ENCODE results near the gene SIRT1.

SIRT1 gene

DNA sequence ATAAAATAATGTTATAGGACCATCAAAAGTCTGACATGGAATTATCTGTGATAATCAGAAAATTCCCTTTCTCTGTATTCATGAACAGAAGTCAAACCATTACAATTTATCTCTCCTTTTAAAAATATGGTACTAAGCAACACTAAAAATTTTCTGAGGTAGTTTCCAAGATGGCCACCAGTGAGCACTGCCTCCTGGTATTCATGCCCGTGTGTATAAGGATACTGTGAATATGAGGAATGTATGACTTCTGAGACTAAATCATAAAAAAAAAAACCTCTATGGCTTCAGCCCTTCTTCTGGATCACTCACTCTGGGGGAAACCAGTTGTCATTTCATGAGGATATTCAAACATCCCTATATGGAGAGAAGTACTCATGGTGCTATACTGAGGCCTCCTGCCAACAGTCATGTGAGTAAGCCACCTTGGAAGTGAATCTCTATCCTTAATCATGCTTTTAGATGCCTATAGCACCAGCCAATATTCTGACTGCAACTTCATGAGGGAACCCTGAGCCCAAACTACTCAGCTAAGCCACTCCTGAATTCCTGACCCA, 41.1 kb downstream of the SIRT1 start:
- TF ChIP-seq, protein P1, sequence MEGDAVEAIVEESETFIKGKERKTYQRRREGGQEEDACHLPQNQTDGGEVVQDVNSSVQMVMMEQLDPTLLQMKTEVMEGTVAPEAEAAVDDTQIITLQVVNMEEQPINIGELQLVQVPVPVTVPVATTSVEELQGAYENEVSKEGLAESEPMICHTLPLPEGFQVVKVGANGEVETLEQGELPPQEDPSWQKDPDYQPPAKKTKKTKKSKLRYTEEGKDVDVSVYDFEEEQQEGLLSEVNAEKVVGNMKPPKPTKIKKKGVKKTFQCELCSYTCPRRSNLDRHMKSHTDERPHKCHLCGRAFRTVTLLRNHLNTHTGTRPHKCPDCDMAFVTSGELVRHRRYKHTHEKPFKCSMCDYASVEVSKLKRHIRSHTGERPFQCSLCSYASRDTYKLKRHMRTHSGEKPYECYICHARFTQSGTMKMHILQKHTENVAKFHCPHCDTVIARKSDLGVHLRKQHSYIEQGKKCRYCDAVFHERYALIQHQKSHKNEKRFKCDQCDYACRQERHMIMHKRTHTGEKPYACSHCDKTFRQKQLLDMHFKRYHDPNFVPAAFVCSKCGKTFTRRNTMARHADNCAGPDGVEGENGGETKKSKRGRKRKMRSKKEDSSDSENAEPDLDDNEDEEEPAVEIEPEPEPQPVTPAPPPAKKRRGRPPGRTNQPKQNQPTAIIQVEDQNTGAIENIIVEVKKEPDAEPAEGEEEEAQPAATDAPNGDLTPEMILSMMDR (IDR thresholded peaks at IDR 0.05): no peak
- Histone ChIP-seq H3K36me3 (peaks cover 22 to 34% (median 24%) of the 10 kb centered on the region in 3 donors), H3K9me3 (no peaks in the 10 kb centered on the region), H3K4me1 (no peaks in the 10 kb centered on the region), H3K27ac (no peak overlapping the region), H3K4me3 (no peak overlapping the region), H3K27me3 (no peaks in the 10 kb centered on the region)
- no peak for DNase-seq
- intact Hi-C loops (cut with DNase I; ENCODE audit: low total_unique reads): no loop called here

DNA sequence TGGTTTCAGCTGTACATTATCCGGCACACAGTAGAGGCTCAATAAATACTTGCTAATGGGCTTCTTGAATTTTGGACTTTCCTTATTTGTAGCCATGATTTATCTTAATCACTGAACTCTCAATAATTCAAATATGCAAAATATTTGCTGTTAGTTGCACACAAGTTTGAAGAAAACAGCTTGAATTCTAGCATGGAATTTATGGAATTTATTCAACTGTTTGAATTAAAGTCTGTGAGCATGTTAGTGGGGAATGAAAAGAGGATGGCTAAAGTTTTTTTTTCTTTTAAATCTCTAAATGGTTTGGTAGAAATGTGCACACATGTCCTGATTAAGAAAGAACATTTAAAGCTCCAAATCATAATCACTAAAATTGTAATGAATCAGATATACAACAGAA, 42.5 kb downstream of the SIRT1 start:
- DNase-seq: no peak
- intact Hi-C loops (cut with DNase I; ENCODE audit: low total_unique reads): no loop called here
- H3K36me3 ChIP-seq: peaks cover 35 to 46% (median 38%) of the 10 kb centered on the region in 3 donors
- H3K4me3 ChIP-seq: no peak overlapping the region
- no peaks in the 10 kb centered on the region for H3K9me3 ChIP-seq
- H3K4me1 ChIP-seq: no peaks in the 10 kb centered on the region
- TF ChIP-seq, protein P1 (IDR thresholded peaks at IDR 0.05): no peak
- H3K27ac ChIP-seq: no peak overlapping the region
- H3K27me3 ChIP-seq: no peaks in the 10 kb centered on the region

DNA sequence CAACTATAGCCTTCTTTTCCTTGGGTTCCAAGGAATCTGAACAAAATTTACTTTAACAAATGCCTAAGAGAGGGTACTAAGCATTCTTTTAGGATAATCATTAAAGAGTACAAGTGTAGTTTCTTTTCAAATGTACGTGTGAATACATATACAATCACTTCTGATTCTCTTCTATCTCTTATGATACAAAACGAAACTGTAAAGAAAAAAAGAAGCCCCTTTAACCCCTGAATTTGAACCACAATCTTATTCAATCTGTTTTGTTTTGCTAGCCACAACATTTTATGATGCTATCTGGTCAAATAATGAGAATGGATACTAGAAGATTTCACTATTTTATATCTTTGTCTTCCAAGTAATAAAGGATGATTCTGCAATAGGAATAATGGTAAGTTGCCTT, 48.7 kb downstream of the SIRT1 start:
- Histone ChIP-seq H3K4me3 (no peak overlapping the region), H3K27me3 (no peaks in the 10 kb centered on the region), H3K27ac (no peak overlapping the region), H3K4me1 (no peaks in the 10 kb centered on the region), H3K36me3 (peaks cover 40 to 63% (median 53%) of the 10 kb centered on the region in 3 donors), H3K9me3 (no peaks in the 10 kb centered on the region)
- intact Hi-C loops (cut with DNase I; ENCODE audit: low total_unique reads): no loop called here
- TF ChIP-seq, protein P1 (IDR thresholded peaks at IDR 0.05): no peak
- DNase-seq: no peak

DNA sequence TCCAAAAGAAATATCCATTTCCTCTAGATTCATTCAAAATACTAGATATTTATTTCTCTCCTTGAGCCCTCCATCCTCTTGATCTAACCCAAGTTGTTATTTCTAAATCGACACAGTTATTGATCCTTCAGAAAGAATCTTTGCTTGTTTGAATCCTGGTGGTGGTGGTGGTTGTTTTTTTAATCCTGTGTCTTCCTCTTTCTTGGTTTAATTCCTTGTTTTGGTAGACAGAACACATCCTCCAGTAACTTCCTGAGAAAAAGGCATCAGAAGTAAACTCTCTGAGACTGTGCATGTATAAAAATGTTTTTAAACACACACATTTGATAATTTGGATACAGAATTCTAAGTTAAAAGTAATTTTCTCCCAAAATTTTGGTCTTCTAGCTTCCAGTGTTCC, 49.9 kb downstream of the SIRT1 start:
- DNase-seq: no peak
- intact Hi-C loops (cut with DNase I; ENCODE audit: low total_unique reads): no loop called here
- H3K9me3 ChIP-seq: no peaks in the 10 kb centered on the region
- TF ChIP-seq, protein P1 (IDR thresholded peaks at IDR 0.05): no peak
- no peaks in the 10 kb centered on the region for H3K27me3 ChIP-seq
- H3K36me3 ChIP-seq: peaks cover 48 to 66% (median 62%) of the 10 kb centered on the region in 3 donors
- no peak overlapping the region for H3K27ac ChIP-seq
- no peak overlapping the region for H3K4me3 ChIP-seq
- H3K4me1 ChIP-seq: no peaks in the 10 kb centered on the region

DNA sequence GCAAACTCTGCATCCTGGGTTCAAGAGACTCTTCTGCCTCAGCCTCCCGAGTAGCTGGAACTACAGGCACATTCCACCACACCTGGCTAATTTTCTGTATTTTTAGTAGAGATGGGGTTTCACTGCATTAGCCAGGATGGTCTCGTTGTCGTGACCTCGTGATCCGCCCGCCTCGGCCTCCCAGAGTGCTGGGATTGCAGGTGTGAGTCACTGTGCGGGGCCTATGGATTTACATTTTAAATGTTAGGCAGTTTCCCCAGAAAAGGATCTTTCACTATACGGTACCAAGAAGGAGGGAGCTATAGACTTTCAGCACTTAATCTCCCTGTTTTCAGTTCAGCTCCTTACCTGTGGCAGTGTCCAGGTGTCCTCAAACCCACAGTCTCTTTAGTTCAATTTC, 50.8 kb downstream of the SIRT1 start:
- TF ChIP-seq, protein P1 (IDR thresholded peaks at IDR 0.05): no peak
- no peak overlapping the region for H3K4me3 ChIP-seq
- H3K36me3 ChIP-seq: peaks cover 57 to 60% (median 57%) of the 10 kb centered on the region in 3 donors
- no peaks in the 10 kb centered on the region for H3K27me3 ChIP-seq
- H3K9me3 ChIP-seq: no peaks in the 10 kb centered on the region
- no peak overlapping the region for H3K27ac ChIP-seq
- DNase-seq: no peak
- intact Hi-C loops (cut with DNase I; ENCODE audit: low total_unique reads): no loop called here
- H3K4me1 ChIP-seq: no peaks in the 10 kb centered on the region

DNA sequence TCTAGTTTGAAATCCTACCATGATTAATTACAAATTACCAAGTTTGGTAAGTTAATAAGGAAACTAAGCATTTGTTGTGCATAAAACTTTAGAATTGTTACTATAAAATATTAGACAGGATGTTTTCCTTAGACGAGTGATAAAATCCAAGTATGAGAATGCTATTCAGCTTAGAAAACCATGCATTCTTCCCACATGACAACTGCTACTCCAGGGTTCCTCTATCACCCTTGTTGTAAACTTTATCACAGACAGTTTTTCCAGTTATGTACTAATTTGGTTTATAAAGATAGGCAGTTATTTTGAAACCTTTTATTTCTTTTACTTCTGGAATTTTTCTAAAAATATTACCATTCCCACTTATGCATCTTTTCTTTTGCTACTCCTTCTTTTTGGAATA, 52.0 kb downstream of the SIRT1 start:
- TF ChIP-seq, protein P1 (IDR thresholded peaks at IDR 0.05): no peak

More for the DNA sequence above, 52.0 kb downstream of the SIRT1 start:
- H3K4me3 ChIP-seq: no peak overlapping the region
- no peaks in the 10 kb centered on the region for H3K27me3 ChIP-seq
- no peaks in the 10 kb centered on the region for H3K9me3 ChIP-seq
- intact Hi-C loops (cut with DNase I; ENCODE audit: low total_unique reads): no loop called here
- no peak for DNase-seq
- no peaks in the 10 kb centered on the region for H3K4me1 ChIP-seq
- H3K27ac ChIP-seq: no peak overlapping the region
- H3K36me3 ChIP-seq: peaks cover 51 to 53% (median 52%) of the 10 kb centered on the region in 3 donors

Measured in tibial artery (tissue), 4 donors.